ENCODE measurements around the gene PLA2G2D.

Gene PLA2G2D

DNA sequence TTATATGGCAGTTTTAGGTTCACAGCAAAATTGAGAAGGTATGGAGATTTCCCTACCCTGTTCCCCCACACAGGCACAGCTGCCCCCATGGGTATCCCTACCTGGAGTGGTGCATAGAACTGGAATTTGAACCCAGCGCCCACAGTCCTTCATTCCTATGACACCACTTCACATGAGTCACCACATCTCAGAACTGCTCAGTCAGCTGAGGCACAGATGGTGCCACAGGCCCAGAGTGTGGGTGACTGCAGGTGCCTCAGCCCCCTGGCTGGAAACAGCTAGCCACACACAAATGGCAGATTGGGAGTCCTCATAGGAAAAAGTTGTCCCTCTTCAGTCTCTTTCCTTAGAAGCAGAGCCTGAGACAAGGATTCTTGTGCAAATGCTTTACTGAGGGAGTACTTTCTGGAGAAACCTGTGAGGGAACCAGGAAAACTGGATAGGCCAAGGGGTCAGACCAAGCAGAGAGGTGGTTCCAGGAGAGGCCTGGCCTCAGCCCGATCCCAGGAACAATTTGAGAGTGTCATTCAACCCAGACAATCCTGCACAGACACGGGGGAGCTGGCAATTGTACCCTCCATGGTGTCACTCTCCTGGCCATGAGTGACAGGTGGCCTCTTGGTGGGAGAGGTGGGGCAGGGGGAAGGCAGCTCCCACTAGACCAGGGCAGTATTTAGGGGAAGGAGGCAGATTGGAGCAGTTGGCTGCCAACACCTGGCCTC, 6.9 kb downstream of the PLA2G2D start:
- DNase-seq, result no peak

DNA sequence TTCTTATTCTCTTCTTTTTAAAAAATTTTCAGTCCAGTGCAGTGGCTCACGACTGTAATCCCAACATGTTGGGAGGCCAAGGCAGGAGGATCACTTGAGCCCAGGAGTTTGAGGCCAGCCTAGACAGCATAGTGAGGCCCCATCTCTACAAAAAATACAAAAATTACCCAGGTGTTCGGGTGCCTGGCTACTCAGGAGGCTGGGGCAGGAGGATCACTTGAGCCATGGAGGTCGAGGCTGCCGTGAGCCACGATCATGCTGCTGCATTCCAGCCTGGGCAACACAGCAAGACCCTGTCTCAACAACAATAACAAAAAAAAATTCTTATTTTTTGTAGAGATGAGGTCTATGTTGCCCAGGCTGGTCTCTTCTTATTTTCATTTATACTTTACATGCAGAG, 7.9 kb downstream of the PLA2G2D start:
- no peak for DNase-seq

DNA sequence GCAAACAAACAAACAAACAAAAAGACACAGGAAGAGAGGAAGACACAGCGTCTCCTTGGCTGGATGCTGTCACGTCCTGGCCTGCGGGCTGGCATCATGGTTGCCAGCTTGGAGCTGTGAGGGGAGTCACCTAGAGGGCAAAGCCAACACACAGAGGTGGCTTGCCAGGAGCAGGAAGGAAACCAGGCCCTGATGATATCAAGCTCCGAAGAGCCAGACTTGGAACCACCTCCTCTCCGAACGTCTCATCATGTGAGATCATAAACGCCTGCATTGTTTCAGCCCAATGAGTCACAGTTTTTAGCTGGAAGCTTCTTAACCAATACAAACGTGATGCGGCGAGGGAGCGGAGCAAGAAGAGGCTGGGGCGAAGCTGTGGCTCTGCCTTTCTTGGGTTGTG, 8.7 kb downstream of the PLA2G2D start:
- no peak for DNase-seq

DNA sequence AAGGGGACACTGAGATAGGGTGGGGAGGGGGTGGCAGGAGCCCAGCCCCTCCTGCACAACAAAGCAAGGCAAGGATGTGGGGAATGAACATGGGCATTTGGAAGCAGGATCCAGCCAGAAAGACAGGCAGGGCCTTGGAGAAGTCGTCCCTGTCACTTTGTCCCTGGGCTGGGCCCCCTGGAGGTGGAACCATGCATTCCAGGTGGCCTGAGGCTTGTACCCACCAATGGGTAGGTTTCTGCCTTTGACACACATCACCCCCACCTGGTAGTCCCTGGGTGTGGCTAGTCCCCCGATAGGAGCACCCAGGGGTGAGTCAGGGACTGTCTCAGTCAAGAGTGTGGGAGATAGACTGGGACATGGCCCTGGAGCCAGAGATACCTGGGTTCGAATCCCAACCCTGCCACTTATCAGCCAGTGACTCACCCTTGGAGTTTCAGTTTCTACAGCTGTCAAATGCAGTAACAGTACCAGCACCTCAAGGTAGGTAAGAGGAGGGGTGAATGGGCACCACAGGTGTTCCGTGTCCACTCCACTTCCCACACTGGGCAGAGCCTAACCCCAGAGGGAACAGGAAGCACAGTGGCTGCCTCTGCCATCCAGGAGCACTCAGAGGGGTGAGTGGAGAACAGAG, 10.0 kb downstream of the PLA2G2D start:
- DNase-seq, result no peak

DNA sequence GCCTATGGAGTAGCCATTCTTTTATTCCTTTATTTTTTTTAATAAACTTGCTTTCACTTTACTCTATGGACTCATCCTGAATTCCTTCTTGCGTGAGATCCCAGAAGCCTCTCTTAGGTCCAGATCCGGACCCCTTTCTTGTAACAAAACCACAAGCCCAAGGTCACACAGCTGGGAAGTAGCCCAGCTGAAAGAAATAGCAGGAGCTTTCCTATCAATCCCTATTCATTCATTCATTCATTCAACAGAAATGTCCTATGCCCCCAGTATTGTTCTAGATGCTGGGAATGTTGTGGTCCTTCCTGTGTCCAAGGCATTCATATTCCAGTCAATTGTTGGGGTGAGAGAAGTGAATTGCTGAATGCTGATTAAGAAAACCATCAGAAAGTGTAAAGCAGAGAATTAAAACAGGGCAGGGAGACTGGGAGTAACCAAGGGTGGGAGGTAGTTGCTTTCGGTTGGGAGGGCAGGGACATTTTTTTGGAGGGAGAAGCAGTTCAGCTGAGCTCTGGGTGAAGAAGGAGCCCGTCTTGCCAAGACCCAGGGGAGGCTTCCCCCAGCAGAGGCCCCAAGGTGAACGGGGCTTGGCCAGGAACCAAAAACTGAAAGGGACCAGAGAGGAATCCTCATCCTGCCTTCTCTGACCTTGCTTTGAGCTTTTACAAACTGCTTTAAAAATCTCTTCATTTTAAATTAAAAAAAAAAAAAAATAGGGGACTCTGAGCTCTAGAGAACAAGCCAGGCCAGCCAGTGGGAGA, 10.8 kb downstream of the PLA2G2D start:
- DNase-seq, result no peak

DNA sequence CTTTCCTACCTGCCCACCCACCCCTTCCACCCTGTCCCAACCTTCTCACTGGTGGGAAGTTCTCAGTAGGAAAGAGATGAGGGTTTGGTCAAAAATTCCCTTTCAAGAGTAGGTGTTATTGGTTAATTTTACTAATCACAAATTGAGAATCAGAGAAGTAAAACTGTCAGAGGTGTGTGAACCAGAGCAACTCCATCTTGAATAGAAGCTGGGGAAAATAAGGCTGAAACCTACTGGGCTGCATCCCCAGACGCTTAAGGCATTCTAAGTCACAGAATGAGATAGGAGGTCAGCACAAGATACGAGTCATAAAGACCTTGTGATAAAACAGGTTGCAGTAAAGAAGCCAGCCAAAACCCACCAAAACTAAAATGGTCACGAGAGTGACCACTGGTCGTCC, 11.5 kb downstream of the PLA2G2D start:
- no peak for DNase-seq

DNA sequence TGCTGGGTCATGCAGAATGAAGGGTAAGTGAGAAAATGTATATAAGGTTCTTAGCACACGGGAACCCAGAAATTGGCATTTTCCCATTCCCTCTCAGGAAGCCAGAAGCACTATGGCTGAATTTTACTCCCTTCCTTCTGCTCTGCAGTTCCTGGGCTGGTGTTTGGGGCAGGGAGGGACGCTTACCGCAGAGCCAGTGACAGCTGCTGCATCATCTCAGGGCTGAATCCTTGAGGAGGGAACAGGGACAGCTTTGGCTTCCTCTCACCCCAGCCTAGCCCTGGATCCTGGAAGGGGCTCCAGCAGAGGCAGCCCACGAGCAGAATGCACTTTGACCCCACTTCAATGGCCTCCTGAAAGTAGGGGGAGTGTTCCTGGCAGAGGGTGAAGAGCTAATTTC, 12.0 kb downstream of the PLA2G2D start:
- DNase-seq, result no peak

DNA sequence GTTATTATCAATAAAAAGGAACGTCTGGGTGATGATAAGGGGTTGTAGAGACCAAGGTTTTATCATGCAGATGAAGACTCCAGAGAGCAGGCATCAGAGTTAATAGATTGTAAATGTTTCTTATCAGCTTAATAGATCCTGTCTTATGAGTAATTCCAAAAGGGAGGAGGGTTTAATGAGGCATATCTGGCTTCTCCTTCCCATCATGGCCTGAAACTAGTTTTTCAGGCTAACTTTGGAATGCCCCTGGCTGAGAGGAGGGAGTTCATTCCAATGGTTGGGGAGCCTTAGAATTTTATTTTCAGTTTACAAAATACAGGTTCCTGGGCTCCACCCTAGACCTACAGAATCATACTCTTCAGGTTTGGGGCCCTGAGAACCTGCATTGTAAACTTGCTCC, 13.5 kb downstream of the PLA2G2D start:
- no peak for DNase-seq

DNA sequence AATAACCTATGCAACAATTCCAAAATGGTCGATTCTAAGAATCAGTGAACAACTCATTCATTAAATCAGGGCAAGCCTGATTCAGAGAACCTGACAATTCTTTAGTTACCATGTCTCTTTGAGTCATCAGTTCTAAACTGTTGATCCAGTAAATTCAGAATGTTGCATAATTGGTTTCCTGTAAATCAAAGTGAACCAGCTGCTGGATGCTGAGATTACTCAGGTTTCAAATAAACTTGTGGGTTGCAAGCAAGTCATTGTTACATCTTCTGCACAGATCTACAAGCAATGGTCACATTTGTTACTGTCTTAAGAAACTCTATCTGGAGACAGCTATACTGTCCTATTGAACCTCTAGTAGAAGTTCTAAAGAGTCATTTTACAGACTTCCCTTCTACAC, 16.5 kb downstream of the PLA2G2D start:
- DNase-seq, result no peak

DNA sequence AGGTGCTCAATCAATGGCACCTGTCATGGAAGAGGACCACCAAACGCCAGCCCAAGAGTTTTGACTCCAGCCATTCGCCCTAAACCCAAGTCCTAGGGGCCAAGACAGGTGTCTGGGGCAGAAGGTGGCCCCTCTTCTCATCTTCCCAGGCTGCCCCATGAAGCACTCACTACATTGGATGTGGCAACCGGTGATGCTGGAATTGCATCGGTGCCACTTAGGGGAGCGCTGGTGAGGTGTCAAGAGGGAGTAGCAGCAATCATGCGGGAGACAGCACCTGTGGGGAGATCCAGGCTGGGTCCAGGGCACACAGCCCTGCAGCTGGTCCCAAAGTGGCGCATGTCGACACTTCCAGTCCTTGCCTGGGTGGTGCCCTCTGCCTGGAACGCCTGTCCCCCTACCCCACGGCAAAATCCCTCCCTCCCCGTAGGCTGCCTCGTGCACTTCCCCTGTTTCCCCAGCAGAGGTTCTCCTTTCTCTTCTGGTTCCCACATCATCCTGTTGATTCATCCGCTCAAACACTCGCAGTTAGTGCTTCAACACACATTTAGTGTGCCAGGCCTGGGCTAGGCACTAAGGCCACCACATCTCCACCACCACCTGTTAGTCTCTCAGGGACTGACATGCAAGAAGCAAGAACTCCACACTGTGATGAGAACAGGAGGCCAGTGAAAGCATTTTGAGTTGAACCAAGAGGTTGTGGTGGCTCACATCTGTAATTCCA, 18.5 kb downstream of the PLA2G2D start:
- DNase-seq, result no peak

DNA sequence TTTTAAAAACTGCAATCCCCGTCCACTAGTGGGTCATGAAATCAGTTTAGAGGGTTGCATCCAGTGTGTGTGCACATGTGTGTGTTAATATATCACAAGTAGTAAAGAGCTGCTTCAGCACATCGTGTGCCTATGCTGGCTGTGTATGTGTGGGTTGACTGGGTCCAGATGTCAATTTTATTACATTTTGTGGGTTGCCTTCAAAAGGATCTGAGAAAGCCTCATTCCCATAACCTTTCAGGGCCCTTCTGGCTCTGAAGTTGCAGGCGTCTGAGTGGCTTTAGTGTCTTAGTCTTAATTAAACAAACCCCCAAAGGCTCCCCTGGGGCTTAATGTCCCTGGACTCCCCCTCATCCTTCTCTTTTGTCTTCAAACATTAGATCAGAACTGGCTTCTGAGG, 19.8 kb downstream of the PLA2G2D start:
- DNase-seq, result no peak

DNA sequence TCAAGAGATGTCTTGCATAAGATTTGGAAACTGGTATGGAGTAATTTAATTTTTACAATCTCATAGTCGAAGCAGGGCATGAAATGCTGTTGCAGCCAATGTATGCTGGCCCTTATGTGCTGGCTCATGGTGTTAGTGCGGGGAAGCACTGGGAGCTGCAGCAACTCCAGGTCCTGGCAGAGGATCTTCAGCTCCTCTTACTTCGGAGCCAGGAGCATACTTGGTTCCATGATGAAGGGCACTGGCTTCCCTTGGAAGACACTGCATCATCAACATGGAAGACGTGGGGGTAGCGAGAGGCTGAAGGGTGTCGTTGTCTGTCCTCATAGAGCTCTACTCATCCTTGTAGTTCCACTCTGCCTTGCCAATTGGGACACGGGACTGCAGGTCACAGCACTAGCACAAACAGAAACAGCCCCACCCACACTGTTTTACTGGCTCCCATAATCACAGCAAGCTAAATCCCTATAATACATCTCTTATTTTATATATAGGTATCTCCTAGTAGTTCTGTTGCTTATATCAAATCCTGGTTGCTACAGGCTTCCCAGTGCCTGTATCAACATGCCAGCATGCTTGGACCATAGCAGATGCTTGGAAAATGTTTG, 22.4 kb downstream of the PLA2G2D start:
- no peak for DNase-seq

DNA sequence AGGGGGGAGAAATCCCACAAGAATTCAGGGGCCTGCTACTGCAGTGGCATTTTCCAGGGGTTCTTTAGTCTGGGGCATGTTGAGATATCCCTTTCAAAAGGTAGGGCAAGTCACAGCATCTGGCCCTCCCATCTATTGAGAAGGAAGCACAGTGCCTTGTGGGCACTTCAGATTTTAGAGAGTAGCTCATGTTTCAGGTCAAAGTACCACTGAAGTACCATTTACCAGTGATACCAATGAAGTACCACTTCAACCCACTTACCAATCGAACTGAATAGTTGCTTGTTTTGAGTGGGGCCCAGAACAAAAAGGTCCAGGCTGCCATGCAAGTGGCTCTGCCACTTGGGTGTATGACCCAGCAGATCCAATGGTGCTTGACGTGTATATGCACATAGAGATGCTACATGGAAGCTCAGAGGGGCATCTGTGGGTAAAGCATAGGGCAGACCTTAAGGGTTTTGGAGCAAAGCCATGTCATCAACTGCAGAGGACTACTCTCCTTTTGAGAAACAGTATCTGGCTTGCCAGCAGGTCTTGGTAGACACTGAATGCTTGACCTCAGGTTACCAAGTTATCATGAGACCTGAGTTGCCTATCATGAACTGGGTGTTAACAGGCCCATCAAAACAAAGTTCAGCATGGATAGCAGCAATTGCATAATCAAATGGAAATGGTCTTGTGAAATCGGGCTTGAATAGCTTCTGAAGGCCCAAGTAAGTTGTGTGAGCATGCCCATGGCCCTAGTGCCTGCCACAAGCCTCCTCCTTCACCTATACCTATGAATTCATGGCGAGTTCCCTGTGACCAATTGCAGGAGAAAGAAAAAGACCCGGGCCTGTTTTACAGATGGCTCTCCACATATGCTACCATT, 23.5 kb downstream of the PLA2G2D start:
- peak; percentile 64 to 77 for DNase-seq

DNA sequence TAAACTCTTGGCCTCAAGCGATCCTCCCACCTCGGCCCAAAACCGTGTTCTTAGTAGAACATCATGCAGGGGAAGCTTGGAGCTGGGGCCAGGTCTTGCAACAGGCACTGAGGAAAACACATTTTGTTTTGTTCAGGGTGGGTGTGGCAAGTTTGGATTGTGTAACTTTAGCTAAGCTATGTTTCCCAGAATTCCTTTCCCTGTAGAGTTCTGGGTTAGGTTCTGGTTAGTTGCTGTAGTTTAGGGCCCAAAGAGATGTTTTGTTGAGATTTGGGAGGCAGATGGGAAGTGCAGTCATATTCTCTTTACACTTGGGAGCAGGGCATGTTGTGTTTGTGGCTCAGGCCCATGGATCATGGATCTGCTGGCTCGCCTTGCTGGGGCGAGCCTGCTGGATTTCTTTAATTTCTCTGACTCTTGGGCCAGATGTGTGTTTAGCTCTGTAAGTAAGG, 25.4 kb downstream of the PLA2G2D start:
- no peak for DNase-seq

DNA sequence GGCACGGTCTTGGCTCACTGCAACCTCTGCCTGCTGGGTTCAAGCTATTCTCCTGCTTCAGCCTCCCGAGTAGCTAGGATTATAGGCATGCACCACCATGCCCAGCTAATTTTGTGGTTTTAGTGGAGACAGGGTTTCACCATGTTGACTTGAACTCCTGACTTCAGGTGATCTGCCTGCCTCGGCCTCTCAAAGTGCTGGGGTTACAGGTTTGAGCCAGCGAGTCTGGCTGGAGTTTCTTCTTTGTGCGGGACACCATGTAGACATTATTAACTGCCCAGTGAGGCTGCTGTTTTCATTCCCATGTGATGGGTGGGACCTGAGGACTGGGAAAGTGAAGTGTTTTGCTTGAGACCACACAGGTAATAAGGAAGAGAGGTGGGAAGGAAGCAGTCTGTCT, 26.0 kb downstream of the PLA2G2D start:
- DNase-seq, result no peak

DNA sequence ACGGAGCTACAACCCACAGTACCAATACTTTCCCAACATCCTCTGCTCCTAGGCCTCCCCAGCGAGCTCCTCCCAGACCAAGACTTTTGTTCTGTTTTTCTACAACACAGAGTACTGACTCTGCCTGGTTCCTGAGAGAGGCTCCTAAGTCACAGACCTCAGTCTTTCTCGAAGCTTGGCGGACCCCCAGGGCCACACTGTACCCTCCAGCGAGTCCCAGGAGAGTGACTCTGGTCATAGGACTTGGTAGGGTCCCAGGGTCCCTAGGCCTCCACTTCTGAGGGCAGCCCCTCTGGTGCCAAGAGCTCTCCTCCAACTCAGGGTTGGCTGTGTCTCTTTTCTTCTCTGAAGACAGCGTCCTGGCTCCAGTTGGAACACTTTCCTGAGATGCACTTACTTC, 28.7 kb downstream of the PLA2G2D start:
- no peak for DNase-seq

DNA sequence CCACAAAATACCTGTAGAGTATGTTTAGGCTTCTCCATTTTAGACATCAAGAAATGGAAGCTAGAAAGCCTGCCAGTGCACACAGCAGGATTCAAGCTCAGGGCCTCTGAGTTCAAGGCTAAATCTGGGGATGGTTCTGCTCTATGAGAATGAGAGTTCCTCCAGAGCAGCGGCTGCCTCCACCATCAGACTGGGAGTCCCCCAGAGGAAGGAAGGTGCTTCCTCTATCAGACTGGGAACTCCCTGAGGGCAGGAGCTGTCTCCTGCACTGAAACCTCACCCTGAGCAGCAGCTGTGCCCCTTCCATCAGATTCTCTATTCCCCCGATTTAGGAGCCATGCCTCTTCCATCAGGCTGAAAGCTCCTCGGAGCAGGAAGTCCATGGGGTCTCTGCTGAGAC, 29.2 kb downstream of the PLA2G2D start:
- no peak for DNase-seq

DNA sequence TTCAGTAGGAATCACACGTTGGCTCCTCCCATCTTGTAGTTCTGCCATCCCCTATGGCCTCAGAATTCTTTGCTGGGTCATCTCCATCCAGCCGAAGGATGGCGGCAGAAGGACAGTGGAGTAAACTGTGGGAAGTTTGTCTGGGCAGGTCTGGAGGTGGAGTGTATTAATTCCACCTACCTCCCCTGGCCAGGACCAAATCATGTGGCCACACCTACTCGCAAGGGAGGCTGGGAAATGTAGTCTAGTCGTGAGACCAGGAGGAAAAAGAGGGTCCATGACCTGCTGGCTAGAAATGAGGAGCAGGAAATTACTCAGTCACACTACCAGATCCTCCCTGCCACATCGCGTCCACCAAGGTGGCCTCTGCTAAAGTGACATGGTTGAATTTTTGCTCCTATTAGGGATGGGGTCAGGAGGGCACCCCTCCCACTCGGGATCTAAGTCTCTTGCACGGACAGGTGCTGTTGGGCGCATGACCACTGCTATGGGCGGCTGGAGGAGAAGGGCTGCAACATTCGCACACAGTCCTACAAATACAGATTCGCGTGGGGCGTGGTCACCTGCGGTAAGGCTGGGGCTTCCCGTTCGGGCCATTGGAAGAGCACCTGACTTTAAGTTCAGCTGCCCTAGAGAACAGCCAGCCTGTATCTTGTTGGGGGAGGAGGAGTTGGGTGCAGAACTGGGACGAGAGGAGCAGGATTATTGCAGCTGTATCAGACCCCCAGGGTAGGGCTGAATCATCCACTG, 29.8 kb downstream of the PLA2G2D start:
- no peak for DNase-seq

DNA sequence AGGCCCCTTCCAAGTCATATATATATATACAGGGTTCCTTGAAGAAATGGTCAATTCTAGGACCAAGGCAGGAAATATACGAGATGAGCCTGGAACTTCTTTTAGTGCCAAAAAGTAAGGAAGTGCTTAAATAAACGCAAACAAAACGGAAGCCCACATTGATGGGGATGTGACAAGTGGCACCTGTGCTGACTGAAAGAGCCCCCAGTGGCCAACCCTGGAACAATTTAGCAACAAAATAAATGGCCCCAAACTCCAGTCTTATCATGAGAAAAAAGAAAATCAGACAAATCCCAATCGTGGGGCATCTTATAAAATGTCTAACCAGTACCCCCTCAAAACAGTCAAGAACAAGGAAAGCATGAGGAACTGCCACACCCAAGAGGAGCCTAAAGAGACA, 31.7 kb downstream of the PLA2G2D start:
- no peak for DNase-seq

DNA sequence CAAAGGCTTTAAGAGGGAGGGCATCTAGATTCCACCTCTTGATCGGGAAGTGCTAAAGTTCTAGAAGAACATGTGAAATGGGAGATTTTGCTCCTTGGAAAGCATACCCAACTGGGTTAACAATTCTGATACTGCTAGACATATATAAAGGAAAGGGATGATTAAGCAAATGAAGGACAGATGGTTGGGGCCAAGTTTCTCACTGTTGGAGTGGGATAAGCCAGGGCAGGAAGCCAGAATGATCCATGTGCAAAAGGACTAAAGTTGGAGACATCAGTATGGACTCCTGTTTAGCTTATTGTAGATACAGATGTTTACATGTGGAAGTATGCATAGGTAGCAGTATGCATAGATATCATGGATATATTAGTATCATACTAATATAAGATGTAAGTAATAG, 32.5 kb downstream of the PLA2G2D start:
- no peak for DNase-seq

Data from NCI-H187 (cell line).